HG02571 (cell line): Measurements from ENCODE around the gene TUBGCP2.

Source experiments
- ATAC-seq: cut with Tn5 transposase; IDR thresholded peaks from one replicate; pipeline ENCODE4 v1.9.1; 2021; ENCODE audit warnings: mild to moderate bottlenecking, moderate library complexity; ENCODE audit not compliant: unreplicated experiment

The TUBGCP2 gene

GRCh38 chr10:133281628-133282372 is 26.9 kb downstream of the TUBGCP2 start:
- ATAC-seq: no peak

- no peak for ATAC-seq
Measured at GRCh38 chr10:133281084-133281483, 27.6 kb downstream of the TUBGCP2 start.

- ATAC-seq: no peak
Measured at GRCh38 chr10:133280391-133281059, 28.1 kb downstream of the TUBGCP2 start.

GRCh38 chr10:133279326-133280226 is 29.1 kb downstream of the TUBGCP2 start:
- ATAC-seq: no peak

- ATAC-seq: no peak
Measured at GRCh38 chr10:133278577-133279265, 30.0 kb downstream of the TUBGCP2 start.

GRCh38 chr10:133277993-133278576 is 30.6 kb downstream of the TUBGCP2 start:
- no peak for ATAC-seq

- no peak for ATAC-seq
Measured at GRCh38 chr10:133277277-133277992, 31.2 kb downstream of the TUBGCP2 start.

GRCh38 chr10:133276435-133277201 is 32.1 kb downstream of the TUBGCP2 start, which contains the start of gene ADAM8:
Gene ADAM8 (minus strand): TSS chr10:133276868. CDS start chr10:133276817, 51 bp downstream.
- ATAC-seq: peak; percentile 40

GRCh38 chr10:133276100-133276434 is 32.6 kb downstream of the TUBGCP2 start:
- ATAC-seq: no peak

- peak; percentile 36 for ATAC-seq
Measured at GRCh38 chr10:133275684-133276092, 33.0 kb downstream of the TUBGCP2 start.

- peak; percentile 49 for ATAC-seq
Measured at GRCh38 chr10:133274751-133275683, 33.7 kb downstream of the TUBGCP2 start.

- no peak for ATAC-seq
Measured at GRCh38 chr10:133273534-133274143, 35.0 kb downstream of the TUBGCP2 start.

GRCh38 chr10:133272964-133273420 is 35.7 kb downstream of the TUBGCP2 start:
- ATAC-seq: no peak

GRCh38 chr10:133272301-133272963 is 36.2 kb downstream of the TUBGCP2 start:
- no peak for ATAC-seq

- no peak for ATAC-seq
Measured at GRCh38 chr10:133271521-133272300, 37.0 kb downstream of the TUBGCP2 start.

GRCh38 chr10:133270773-133271297 is 37.8 kb downstream of the TUBGCP2 start:
- ATAC-seq: no peak
